MG63 (cell line): ENCODE results near the gene CDKN3. TPM values are rescaled to one million over a fixed set of nuclear protein-coding genes. Genes with fewer than 3 reads are reported as not detected.
"Not testable (repeated sequence)": the region's sequence is repeated elsewhere in the genome, so short reads cannot be mapped to it uniquely, and the experiment has no call there.

ENCODE experiments used
- DNase-seq: peaks from one replicate; pipeline ENCODE4 v3.0.0-alpha.2; 2020
- H3K27me3 ChIP-seq: fragments of 250-450 bp; sonication (Bioruptor Pico); 2 replicates; pipeline ENCODE4 v1.5.1; 2020; ENCODE audit warnings: mild to moderate bottlenecking, moderate library complexity
- H3K36me3 ChIP-seq: fragments of 250-450 bp; sonication (Bioruptor Pico); 2 replicates; pipeline ENCODE4 v1.5.1; 2020; ENCODE audit warnings: mild to moderate bottlenecking, moderate library complexity
- H3K4me3 ChIP-seq: fragments of 250-450 bp; sonication (Bioruptor Pico); 2 replicates; pipeline ENCODE4 v1.5.1; 2020; ENCODE audit warnings: mild to moderate bottlenecking, moderate library complexity
- H3K9me3 ChIP-seq: fragments of 250-450 bp; sonication (Bioruptor Pico); 2 replicates; pipeline ENCODE4 v1.5.1; 2020; ENCODE audit warnings: mild to moderate bottlenecking, moderate library complexity
- total RNA-seq: library from RNA; depleted of rRNA; stranded (reverse); fragments of >200 nt; shearing (Covaris generic); gene quantifications from 2 replicates; pipeline ENCODE4 v1.2.3, GENCODE V29; 2014; ENCODE audit warnings: low replicate concordance

Gene CDKN3
- total RNA-seq, 1 experiment from 2014 or later = 53.7 TPM

GRCh38 chr14:54394596-54394995, 2.2 kb upstream of the CDKN3 start:
- no peaks in the 10 kb centered on the region for H3K27me3 ChIP-seq
- no peak overlapping the region for H3K4me3 ChIP-seq
- H3K9me3 ChIP-seq = no peaks in the 10 kb centered on the region
- H3K36me3 ChIP-seq = no peaks in the 10 kb centered on the region
- DNase-seq = no peak

GRCh38 chr14:54395284-54395683, 1.5 kb upstream of the CDKN3 start:
- no peaks in the 10 kb centered on the region for H3K27me3 ChIP-seq
- no peak for DNase-seq
- 0 out of 2 replicates have a peak, but pooled peaks cover under 1% of the 10 kb centered on the region for H3K36me3 ChIP-seq
- H3K9me3 ChIP-seq = no peaks in the 10 kb centered on the region
- no peak overlapping the region for H3K4me3 ChIP-seq

DNA sequence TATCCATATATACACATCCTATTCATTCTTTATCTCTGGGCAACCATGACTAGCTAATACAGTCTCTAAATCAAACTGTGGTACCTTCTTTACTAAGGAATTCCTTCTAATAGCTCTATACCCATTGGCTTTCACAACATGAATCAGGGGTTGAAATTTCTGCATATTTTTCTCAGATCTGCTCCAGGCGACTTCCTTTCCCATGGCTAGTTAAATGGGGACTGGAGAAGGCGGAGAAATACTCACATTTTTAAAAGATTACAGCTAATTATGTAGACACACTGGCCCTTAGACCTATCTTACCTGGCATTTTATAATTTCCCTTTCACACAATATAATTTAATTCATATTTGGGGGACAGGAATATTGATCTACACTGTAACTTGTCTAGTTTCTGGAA, 1.1 kb upstream of the CDKN3 start:
- Histone ChIP-seq H3K4me3 (no peak overlapping the region), H3K9me3 (no peaks in the 10 kb centered on the region), H3K36me3 (peaks cover 5% of the 10 kb centered on the region), H3K27me3 (no peaks in the 10 kb centered on the region)
- DNase-seq = no peak

DNA sequence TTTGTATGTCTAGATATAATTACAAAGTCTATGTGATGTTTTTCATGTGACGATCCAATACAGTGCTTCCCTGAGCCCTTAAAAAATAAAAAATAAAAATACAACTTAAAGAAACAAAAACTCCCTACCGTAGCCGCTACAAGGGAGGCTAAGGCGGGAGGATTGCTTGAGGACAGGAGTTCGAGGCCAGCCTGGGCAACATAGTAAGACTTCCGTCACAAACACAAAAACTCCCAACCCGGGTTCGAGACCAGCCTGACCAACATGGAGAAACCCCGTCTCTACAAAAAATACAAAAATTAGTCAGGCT, 669 bp upstream of the CDKN3 start:
- no peak for DNase-seq
- Histone ChIP-seq H3K36me3 (peaks cover 6% of the 10 kb centered on the region), H3K4me3 (peak overlapping the region; percentile 23), H3K27me3 (no peaks in the 10 kb centered on the region), H3K9me3 (no peaks in the 10 kb centered on the region)

DNA sequence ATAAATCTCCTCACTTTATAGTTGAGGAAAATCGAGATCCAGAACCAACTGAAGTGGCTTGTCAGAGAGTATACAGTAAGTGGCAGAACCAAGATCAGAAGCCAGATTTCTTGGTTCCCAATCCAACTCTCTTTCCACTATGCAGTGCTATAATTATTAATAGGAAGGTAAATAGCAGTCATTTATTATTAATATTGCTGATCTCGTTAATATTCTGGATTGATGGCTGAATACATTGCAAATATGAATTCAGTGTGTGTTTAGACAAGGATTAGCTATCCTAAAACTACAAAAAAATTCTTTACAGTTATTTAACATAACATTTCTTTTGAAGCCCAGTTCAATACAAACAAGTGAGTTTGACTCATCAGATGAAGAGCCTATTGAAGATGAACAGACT, 2.8 kb downstream of the CDKN3 start:
- no peaks in the 10 kb centered on the region for H3K9me3 ChIP-seq
- H3K4me3 ChIP-seq = no peak overlapping the region
- no peaks in the 10 kb centered on the region for H3K27me3 ChIP-seq
- peaks cover 26% of the 10 kb centered on the region for H3K36me3 ChIP-seq
- DNase-seq = no peak

GRCh38 chr14:54403401-54404005, 6.7 kb downstream of the CDKN3 start:
- DNase-seq, H3K9me3 ChIP-seq, H3K27me3 ChIP-seq, H3K4me3 ChIP-seq: not testable (repeated sequence)
- H3K36me3 ChIP-seq = peaks cover 34% of the 10 kb centered on the region

GRCh38 chr14:54410215-54410614, 13.4 kb downstream of the CDKN3 start:
- Histone ChIP-seq H3K27me3 (no peaks in the 10 kb centered on the region), H3K4me3 (no peak overlapping the region), H3K36me3 (peaks cover 11% of the 10 kb centered on the region; the same call in 1 of the 2 replicates), H3K9me3 (no peaks in the 10 kb centered on the region)
- DNase-seq = no peak

GRCh38 chr14:54411371-54411770, 14.6 kb downstream of the CDKN3 start:
- no peak for DNase-seq
- Histone ChIP-seq H3K4me3 (no peak overlapping the region), H3K27me3 (no peaks in the 10 kb centered on the region), H3K36me3 (peaks cover 10% of the 10 kb centered on the region; the same call in 1 of the 2 replicates), H3K9me3 (no peaks in the 10 kb centered on the region)

- H3K4me3 ChIP-seq = no peak overlapping the region
- DNase-seq = peak; percentile 23
- no peaks in the 10 kb centered on the region for H3K27me3 ChIP-seq
- H3K36me3 ChIP-seq = peaks cover 18% of the 10 kb centered on the region
- H3K9me3 ChIP-seq = no peaks in the 10 kb centered on the region
Measured at GRCh38 chr14:54420478-54421142, 23.8 kb downstream of the CDKN3 start.

DNA sequence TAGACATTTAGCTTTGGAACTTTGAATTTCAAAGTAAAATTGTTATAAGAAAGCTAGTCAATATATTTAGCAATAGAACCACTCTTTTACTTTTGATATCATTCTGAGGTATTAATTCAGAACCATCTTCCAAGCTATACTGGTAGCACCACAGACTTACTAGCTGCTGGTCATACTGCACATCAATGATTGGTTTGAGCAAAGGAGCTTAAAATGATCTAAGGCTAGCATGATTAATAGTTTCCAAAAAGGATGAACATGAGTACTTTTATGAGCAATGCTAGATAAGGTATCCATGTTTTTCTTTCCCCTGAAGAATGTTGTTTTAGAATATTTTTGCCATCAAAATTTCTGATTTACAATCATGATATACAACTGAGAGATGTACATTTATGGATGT, 27.2 kb downstream of the CDKN3 start:
- DNase-seq = no peak
- Histone ChIP-seq H3K4me3 (no peak overlapping the region), H3K36me3 (peaks cover 36% of the 10 kb centered on the region), H3K9me3 (no peaks in the 10 kb centered on the region), H3K27me3 (no peaks in the 10 kb centered on the region)

GRCh38 chr14:54424479-54424901, 27.7 kb downstream of the CDKN3 start:
- H3K36me3 ChIP-seq = peaks cover 40% of the 10 kb centered on the region

GRCh38 chr14:54425068-54425467, 28.3 kb downstream of the CDKN3 start:
- no peaks in the 10 kb centered on the region for H3K9me3 ChIP-seq
- H3K27me3 ChIP-seq = no peaks in the 10 kb centered on the region
- H3K4me3 ChIP-seq = no peak overlapping the region
- peaks cover 41% of the 10 kb centered on the region for H3K36me3 ChIP-seq
- no peak for DNase-seq

More at GRCh38 chr14:54424479-54424901, 27.7 kb downstream of the CDKN3 start:
- no peak for DNase-seq
- Histone ChIP-seq H3K4me3 (no peak overlapping the region), H3K27me3 (no peaks in the 10 kb centered on the region), H3K9me3 (no peaks in the 10 kb centered on the region)

- no peak overlapping the region for H3K4me3 ChIP-seq
- H3K9me3 ChIP-seq = no peaks in the 10 kb centered on the region
- no peak for DNase-seq
- no peaks in the 10 kb centered on the region for H3K27me3 ChIP-seq
- peaks cover 41% of the 10 kb centered on the region for H3K36me3 ChIP-seq
Measured at GRCh38 chr14:54425537-54426274, 28.9 kb downstream of the CDKN3 start.

GRCh38 chr14:54427871-54428270, 31.1 kb downstream of the CDKN3 start:
- peaks cover 52% of the 10 kb centered on the region for H3K36me3 ChIP-seq
- no peak overlapping the region for H3K4me3 ChIP-seq
- DNase-seq = no peak
- no peaks in the 10 kb centered on the region for H3K27me3 ChIP-seq
- no peaks in the 10 kb centered on the region for H3K9me3 ChIP-seq

- no peak for DNase-seq
- Histone ChIP-seq H3K27me3 (no peaks in the 10 kb centered on the region), H3K4me3 (no peak overlapping the region), H3K9me3 (no peaks in the 10 kb centered on the region), H3K36me3 (peaks cover 52% of the 10 kb centered on the region)
Measured at GRCh38 chr14:54428527-54428926, 31.7 kb downstream of the CDKN3 start.

- Histone ChIP-seq H3K36me3 (peaks cover 29% of the 10 kb centered on the region), H3K4me3 (no peak overlapping the region), H3K27me3 (no peaks in the 10 kb centered on the region), H3K9me3 (no peaks in the 10 kb centered on the region)
- no peak for DNase-seq
Measured at GRCh38 chr14:54435500-54435981, 38.7 kb downstream of the CDKN3 start.

DNA sequence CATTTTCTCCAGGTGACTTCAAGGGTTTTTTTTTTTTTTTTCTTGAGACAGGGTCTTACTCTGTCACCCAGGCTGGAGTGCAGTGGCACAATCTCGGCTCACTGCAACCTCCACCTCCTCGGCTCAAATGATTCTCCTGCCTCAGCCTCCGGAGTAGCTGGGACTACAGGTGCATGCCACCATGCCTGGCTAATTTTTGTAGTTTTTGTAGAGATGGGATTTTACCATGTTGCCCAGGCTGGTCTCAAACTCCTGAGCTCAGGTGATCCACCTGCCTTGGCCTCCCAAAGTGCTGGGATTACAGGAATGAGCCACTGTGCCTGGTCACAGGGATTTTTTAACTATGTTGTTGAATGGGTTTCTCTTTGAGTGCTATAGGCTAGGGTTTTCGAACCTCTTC, 41.1 kb downstream of the CDKN3 start:
- H3K36me3 ChIP-seq = peaks cover 14% of the 10 kb centered on the region
- not testable (repeated sequence) for H3K4me3 ChIP-seq, H3K27me3 ChIP-seq, DNase-seq, H3K9me3 ChIP-seq
